GM18519 (cell line): Measurements from ENCODE around the gene HOXB4.

Experiments
- ATAC-seq: cut with Tn5 transposase; IDR thresholded peaks from one replicate; pipeline ENCODE4 v1.9.1; 2021; ENCODE audit warnings: mild to moderate bottlenecking, moderate library complexity; ENCODE audit not compliant: unreplicated experiment, low FRiP score

The HOXB4 gene

DNA sequence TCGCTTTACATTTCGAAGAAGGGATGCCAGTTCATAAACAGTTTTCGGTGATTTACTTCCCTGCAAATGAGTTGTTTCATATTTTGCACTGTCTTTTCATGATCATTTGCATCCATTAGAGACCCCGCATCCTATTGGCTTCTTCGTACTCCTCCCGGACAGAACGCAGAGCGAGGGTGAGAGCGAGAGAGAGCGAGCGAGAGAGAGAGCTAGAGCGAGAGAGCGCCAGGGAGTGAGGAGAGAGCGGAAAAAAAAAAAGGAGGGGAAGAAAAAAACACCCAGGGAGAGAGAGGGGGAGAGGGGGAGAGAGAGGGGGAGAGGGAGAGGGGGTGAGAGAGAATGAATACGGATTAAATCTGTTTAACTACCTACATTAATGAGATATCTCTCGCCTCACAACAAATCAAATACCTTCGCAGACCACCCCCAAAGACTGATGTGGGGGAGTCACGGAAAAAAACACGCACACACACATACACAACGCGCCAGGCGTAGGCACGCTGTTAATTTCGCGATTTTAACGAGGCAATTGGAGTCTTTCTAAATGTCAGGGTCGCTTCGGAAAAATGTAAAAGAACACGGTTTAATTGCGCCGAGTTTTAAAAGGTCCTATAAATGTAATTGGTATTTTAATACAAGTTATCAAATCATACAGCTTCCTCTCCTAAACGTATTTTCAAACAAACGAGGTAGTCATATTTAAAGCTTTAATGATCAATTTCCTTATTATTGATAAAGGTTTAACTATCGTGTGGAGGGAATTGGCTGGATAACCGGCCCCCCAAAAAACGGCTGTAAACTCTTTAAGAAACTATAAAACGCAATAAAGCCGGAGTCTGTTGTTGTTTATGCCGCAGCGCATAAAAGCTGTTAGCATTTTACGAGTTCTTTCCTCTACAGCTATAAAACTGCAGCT, 37.2 kb upstream of the HOXB4 start, which contains the start of gene HOXB8:
Gene HOXB8, minus strand, starts transcription at position 246 of the 916 bp plus-strand sequence. CDS start 588 bp downstream, outside the sequence.
- ATAC-seq = no peak

DNA sequence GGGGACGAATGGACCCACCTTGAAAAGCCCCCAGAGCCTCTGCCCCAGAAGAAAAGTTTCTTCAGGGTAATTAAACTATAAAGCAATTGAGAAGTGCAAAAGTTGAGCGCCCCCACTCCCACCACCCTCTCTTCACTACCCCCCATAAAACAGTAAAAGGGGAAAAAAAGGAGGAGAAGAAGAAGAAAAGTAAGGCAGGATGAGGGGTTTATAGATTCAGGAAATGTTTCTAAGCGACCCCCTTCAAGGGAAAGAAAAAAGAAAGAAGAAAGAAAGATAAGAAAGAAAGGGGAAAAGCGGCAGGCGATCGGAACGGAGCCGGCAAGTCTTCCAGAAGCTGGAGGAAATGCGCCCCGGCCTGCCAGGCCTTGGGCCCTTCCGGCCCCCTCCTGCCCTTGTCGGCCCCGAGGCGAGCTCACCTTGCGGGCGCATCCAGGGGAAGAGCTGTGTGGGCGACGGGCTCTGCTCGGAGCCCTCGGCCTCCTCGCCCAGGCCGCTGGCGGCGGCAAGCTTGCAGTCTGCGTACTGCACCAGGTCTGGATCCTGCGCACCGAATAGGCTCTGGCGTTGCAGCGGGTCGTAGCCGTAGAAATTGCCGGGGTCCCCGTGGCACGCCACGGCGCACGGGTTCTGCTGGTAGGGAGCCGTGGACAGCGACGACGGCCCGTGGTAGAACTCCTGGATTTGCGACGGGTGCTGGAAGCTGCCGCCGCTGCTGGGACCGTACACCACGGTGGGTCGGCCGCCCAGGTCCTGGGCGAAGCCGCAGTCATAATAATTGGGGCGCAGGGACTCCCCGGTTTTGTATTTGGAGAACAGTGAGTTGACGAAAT, 35.9 kb upstream of the HOXB4 start:
- ATAC-seq = no peak

- ATAC-seq = no peak
Measured at GRCh38 chr17:48612854-48613691, 34.9 kb upstream of the HOXB4 start.

DNA sequence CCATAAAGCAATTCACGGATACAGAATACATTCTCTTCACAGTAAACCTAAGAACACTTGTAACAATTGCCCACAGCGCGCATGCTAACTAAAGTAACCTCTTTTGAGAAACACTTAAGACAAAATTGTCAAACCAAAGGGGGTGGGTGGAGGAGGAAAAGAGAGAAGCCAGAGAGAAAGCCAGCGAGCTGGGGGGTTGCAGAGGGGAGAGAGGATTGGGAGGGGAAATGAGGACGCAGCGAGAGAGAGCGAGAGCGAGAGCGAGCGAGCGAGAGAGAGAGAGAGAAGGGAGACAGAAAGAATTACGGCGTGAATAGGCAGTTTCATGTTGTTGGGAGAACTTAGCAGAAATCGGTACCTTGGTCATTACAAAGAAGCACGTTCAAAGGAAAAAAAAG, 34.3 kb upstream of the HOXB4 start:
- no peak for ATAC-seq

DNA sequence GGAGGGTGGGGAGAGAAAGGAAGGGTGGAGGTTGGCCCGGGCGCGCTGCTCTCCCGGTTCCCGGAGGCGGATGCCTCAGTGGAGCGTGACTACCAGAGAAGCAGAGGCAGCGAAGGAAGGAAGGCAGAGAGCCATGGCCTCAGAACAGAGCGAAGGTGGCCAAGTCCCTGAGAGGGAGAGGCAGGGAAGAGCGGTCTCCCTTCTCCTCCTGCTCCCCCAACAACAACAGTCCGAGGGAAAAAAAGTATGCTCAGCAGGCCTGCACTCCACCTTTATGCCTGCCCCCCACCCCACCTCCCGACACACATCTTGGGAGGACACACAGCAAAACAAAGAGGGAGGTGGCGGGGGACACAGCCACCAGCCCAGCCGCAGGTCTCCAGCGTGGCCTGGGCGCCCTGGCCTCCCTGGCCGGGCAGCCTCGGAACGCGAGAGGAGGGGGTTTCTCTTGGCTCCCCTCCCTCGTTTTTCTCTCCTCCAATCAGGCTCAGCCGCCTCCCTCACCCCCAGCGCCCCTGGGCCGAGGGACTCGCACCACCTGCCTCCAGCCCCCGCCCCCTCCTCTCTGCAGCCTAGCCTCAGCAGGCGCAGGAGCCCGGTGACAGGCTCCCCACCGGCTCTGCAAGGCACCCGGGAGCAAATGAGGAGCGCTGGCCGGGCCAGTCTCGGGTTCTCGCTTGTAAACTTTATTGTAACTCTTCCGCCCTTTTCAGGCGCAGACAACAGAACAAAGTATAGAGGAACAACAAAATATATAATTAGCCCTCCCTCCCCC, 33.7 kb upstream of the HOXB4 start:
- ATAC-seq = no peak

GRCh38 chr17:48611213-48611612, 33.1 kb upstream of the HOXB4 start:
- ATAC-seq = no peak

DNA sequence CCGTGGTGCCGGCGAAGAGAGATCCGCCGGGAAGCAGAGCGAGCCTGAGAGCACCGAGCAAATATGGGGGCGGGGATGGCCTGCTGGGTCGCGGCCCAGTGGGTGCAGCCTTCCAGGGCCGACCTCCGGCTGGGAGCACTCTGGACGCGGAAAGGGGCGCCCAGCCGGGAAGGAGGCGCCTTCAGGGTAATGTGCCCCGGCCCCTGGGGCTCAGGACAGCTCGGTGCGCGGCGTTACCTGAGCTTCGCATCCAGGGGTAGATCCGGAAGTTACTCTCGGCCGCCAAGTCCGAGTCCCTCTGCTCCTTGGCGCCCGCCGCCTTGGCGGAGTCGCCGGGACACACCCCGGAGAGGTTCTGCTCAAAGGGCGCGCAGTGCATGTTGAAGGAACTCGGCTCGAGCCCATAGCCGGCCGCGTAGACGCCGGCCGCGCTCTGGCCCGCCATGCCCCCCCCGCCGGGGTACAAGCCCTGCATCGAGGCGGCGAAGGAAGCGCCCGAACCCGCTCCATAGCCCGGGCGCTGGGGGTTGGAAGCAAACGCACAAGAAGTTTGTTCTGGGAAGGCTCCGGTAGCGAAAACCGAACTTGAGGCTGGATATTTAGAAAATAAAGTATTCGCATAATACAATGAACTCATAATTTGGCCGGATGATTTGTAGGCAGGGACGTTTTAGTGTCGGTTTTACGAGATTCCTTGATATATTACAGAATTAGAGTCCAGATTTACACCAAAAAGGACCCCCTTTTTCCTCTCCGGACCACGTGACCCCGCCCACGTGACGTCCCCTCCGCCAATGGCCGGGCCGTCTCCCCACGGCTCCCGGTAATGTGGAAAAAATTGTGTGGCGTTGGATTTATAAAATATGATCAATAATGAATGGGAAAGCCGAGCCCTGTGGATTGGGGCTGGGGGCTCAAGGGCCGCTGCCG, 32.4 kb upstream of the HOXB4 start, which contains the start of gene HOXB7:
Gene HOXB7, minus strand, starts transcription at position 736 of the 930 bp plus-strand sequence. Its CDS starts 99 bp downstream, at position 637.
- no peak for ATAC-seq

DNA sequence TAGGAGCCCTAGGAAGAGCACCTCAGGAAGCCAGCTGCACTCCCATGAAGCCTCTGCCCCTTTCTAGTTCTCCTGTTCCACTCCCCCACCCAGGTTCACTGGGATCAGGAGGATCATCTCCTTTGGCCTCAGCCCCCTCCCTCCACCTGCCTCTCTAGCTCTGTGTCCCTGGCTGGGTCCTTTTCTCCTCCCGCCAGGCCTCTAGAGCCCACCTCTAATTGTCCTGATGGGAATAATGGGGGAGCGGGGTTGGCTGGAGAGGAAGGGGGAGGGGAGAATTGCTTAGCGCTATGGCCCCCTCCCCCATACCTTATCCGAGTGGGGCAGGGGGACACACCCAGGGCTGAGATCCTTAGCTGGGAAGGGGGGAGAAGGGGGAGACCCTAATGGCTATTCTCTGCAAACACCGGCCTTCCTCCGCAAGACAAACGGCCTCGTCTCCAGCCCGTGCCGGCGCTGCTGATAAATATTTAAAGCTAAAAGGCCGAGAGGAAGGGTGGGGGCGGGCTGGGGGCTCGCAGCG, 31.7 kb upstream of the HOXB4 start:
- ATAC-seq = no peak

DNA sequence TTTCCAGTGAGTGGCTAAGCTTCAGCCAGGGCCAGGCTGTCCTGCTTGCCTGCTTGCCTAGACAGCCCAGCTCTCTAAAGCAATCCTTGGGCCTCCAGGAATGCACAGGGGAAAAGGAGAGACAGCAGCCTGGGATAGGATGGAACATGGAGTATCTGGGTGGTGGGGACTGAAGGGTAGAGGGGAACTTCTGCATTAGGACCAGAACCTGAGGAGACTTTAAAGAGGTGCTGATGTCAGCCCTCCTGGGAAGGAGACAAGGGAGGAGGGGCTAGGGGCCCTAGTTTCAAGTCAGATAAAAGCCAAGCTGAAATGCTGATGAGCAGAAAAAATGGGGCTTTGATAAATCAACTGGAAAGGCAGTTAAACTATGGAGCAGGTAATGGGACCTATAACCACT, 30.9 kb upstream of the HOXB4 start:
- ATAC-seq = no peak

GRCh38 chr17:48608494-48608834, 30.3 kb upstream of the HOXB4 start:
- no peak for ATAC-seq

- no peak for ATAC-seq
Measured at GRCh38 chr17:48606892-48607614, 28.9 kb upstream of the HOXB4 start.

GRCh38 chr17:48605991-48606891, 28.1 kb upstream of the HOXB4 start:
- ATAC-seq = no peak

- no peak for ATAC-seq
Measured at GRCh38 chr17:48605409-48605919, 27.3 kb upstream of the HOXB4 start.

DNA sequence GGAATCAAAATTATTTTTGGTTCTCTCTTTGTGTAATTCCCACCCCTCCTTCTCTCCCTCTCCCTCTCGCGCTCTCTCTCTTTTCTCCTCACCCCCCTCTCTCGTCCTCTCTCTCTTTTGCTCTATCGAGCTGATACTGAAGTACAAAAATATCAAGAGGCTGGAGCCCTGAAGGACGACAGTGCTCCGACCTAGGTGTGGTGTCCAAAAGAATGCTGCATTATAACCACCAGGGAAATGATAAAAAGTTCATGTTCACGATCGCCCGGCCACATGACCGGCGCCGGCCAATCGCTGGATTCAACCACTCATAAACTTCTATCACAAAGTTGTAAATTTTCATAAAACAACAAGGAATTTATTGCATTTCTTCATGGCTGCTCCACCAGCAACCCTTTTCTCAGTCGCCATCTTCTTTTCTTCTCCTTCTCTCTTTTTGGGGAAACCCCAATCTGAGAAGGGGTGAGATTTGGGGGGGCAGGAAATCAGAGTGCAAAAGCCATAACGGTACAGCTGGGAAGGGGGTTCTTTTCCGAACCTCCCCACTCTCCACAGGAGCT, 26.7 kb upstream of the HOXB4 start, which contains the start of gene HOXB6:
Gene HOXB6, minus strand, starts transcription at position 217 of the 560 bp plus-strand sequence. CDS start 6,836 bp downstream, outside the sequence.
- ATAC-seq = no peak

- ATAC-seq = no peak
Measured at GRCh38 chr17:48603959-48604769, 26.0 kb upstream of the HOXB4 start.
